HUDEP-2 (cell line): ENCODE data around the gene GRK7.

Experiments used
- DNase-seq, 76 experiments: peaks; one replicate each; lab custom pipeline; 2025; ENCODE audit not compliant: unreplicated experiment in 76 of 76; lab: John Stamatoyannopoulos, UW

The GRK7 gene, protein sequence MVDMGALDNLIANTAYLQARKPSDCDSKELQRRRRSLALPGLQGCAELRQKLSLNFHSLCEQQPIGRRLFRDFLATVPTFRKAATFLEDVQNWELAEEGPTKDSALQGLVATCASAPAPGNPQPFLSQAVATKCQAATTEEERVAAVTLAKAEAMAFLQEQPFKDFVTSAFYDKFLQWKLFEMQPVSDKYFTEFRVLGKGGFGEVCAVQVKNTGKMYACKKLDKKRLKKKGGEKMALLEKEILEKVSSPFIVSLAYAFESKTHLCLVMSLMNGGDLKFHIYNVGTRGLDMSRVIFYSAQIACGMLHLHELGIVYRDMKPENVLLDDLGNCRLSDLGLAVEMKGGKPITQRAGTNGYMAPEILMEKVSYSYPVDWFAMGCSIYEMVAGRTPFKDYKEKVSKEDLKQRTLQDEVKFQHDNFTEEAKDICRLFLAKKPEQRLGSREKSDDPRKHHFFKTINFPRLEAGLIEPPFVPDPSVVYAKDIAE (N-terminal part only)

DNA sequence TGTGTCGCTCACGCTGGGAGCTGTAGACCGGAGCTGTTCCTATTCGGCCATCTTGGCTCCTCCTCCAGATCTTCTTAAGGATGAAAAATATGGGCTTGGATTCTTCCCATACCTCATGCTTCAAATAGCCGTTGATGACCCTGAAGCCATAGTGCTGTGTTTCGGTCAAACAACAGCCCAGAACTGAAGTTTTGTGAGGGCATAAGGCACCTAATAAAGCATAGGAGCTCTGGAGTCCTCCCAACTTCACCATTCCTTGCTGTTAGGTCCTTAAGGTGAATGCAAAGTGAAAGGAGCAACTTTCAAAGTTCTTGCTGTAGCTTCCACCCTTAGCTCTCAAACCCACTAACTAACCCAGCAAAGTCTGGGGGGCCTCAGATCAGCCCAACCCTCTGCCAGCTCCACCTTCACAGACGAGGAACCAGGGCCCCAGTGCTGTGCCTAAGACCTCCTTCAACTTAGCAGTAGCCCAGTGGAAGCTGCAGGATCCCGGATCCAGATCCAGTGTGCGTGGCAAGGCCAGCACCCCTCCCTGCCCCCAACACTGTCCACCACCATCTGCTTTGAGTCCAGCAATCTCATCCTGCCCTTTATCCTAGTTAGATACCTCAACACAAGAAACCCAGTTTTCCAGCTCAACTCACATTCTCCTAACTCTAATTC is at the start of gene GRK7:
Gene GRK7, plus strand, starts transcription at position 321 of the 663 bp plus-strand sequence. CDS start 14,877 bp downstream, outside the sequence.
- no peak for DNase-seq

DNA sequence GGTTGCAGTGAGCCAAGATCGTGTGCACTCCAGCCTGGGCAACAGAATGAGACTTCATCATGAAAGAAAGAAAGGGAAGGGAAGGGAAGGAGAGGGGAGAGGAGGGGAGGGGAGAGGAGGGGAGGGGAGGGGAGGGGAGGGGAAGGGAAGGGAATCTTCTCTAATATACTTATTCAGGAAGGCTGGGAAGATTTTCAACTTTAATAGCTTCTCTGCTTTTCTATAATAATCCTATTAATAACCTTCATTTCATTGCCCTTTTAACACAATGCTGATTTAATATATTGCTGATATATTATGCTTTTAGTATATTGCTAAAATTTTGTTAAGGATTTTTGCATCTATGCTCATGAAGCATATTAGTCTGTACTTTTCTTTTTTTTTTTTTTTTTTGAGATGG is 48.5 kb upstream of the GRK7 start:
- no peak for DNase-seq

DNA sequence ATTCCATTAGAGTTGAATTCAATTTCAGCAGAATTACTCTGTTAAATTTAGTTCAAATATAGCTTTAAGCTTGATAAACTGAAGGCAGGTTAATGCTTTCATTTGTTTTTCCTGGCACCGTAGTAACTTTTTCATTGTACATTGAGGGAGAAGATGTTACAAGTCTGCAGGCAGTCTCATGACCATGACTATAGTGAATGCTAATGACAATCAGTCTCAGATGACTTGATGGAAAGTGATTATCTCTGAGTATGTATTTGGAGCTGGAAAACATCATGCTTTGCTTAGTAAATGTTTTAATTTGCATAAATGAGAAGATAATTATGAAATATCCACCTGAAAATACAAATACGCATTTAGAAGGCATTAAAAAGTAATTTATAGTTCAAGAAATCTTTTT is 41.1 kb upstream of the GRK7 start:
- DNase-seq: no peak

DNA sequence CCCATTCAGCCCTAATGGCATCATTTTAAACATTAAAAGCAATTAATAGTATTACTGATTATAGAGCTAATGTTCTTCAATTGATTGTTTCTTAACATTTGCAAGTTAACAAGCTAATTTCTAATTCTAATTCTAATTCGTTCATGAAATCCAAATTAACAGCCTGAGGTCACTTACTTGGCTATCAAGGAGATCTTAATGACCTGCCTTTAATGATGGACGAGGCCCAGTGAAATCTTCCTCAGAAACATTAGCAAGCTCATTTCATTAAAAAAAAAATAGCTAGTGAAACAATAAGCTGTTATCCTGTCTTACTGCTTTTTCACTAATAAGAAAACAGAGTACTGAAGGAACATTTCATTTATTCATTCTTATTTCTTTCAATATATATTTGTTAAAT is 40.6 kb upstream of the GRK7 start:
- DNase-seq: no peak

DNA sequence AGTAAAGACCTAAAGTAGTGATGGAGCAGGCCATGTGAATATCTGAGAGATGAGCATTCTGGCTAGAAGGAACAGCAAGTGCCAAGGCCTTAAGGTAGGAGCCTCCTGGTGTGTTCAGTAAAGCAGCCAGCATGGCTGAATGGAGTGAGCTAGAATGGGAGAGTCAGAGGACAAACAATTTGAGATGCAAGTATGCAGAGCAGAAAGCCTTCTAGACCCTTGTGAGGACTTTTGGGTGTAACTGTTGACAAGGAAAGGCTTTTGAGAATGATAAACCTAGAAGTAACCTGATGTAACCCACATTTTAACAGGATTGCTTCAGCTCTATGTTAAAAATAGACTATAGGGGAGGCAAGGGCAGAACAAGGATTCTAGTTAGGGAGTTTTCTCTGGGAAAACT is 40.0 kb upstream of the GRK7 start:
- no peak for DNase-seq

DNA sequence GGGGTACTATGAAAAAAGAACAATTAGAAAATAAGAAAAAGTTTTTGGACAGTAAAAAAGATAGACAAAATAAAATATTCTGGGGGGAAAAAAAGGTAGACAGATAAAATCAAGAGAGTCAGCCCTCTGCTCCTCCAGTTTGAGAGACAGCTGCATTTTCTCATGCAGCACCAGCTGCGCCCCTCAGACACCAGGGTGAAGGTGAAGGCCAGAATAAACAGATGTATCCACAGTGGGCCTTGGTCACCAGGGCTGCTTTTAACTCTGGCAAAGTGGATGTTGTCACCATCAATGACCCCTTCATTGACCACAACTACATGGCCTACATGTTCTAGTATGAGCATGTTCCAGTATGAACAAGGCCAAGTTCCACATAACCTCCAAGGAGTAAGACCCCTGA is 39.0 kb upstream of the GRK7 start:
- no peak for DNase-seq

DNA sequence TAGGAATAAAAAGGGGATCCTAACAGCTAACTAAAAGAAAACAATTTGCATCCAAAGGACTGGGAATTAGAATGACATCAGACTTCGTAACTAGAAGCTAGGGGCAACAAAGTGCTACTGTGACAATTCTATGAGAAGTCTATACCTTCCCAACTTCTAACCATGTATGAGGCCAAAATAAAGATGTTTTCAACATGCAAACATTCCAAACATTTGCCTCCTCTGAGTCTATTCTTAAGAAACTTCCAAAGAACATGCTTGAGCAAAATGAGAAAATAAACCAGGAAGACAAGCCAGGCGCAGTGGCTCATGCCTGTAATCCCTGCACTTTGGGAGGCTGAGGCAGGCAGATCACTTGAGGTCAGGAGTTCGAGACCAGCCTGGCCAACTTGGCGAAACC is 38.2 kb upstream of the GRK7 start:
- no peak for DNase-seq

DNA sequence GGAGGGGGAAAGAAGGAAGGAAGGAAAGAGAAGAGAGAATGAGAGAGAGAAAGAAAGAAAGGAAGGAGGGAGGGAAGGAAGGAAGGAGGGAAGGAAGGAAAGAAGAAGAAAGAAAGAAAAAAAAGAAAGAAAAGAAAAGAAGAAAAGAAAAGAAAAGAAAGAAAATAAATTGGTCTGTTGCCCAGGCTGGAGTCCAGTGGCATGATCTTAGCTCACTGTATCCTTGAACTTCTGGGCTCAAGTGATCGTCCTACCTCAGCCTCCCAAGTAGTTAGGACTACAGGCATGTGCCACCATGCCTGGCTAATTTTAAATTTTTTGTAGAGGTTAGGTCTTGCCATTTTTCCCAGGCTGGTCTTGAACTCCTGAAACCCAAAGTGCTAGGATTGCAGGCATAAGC is 36.7 kb upstream of the GRK7 start:
- DNase-seq: no peak

DNA sequence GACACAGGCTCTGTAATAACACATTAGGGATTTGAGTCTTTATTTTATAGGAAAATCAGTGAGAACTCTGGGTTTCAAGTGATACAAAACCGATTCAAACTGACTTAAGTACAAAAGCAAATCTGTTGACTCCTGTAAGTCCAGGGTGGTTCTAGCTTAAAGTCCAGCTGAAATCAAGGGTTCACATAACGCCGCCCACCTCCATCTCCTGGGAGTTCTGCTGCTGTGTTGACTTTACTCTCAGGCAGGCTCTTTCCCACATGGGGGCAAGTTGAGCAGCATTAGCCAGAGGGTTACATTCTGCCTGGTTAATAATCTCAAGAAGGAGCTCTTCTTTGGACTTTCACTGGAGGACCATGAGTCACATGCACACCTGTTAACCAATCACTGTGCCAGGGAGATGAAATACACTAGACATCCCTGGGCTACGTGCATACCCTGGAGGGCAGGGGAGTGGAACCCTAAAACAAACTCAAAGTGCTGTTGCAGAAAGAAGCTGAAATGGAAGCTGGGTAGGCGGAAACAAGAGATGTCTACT is 34.8 kb upstream of the GRK7 start:
- DNase-seq: no peak

DNA sequence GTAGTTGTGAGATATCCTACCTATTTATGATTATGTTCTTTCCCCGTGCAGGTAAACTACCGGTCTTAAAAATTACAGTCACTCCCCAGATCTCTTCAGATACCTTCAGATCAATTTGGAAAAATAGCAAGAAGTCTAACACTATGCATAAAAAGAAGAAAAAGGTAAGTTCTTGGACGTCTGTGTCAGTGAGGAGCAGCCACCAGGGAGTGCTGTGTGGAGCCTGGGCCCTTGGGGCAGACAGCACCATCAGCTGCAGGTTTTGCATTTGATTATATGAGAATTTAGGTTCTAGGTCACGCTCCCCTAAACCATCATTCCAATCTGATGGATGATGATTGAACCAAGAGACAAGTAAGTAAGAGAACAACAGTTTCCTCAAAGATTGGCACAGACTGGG is 34.0 kb upstream of the GRK7 start:
- DNase-seq: peak in 5 of 76 experiments; percentile 1 to 17 (median 5)

DNA sequence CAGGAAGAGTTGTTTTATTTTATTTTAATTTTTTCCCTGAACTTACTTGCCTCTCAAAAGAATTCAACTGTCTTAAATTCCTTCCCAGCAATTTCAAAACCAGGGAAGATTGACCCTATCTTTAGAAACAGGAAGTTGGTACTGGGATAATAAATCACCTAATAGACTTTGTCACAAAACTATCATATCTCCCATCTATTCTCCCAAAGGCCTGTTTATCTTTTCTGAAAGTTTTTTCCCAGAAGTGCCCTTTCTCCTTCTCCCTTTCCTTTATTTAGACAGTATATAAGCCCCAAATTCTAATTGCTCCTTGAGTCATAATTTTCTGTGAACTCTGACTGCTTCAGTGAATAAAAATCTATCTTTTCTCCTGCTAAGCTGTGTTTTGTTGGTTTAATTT is 28.0 kb upstream of the GRK7 start:
- no peak for DNase-seq

DNA sequence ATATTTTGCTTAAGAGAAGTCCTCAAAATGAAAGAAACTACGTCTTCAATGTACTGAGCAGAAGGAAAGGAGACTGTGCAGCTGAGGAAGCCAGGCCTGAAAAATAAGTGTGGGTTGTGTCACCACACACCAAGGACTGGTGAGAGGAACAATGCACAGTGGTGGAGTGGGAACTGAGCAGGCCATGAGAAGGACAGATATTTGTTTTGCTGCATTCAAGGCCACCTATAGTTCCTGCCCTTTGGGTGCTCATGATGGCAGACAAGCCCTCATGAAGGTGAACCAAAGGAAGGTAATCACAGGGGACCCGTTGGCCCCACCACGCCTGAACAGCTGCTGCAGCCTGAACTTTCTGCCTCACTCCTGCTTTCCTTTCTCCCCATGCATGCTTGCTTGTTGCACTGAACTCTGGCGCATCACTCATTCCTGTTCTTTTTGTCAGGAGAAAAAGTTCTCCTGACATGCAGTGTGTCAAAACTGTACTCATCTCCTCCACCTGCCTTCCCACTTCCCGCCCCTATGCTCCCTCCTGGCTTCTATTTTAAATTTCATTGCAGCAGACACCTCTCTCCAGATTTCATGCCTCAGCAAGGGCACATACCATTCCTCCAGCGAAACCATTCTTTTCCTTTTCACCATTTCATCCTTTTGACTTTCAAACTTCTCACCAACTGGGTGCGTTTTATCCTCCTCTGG is 27.3 kb upstream of the GRK7 start:
- DNase-seq: no peak

DNA sequence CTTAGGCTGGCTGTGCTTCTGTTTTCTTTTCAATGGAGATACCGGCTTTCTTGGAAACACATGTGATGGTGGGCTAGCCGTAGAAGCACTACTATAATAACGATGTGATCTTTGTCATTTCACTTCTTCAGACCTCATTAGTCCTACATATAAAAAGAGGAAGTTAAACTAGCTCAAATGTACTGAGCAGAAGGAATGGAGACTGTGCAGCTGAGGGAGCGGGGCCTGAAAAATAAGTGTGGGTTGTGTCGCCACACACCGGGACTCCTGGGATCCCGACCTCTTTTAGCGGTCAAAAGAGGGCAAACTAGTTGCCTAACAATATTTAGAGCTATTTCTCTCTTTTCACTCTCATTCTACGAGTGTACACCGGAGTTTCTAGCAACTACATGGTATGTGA is 26.1 kb upstream of the GRK7 start:
- no peak for DNase-seq

DNA sequence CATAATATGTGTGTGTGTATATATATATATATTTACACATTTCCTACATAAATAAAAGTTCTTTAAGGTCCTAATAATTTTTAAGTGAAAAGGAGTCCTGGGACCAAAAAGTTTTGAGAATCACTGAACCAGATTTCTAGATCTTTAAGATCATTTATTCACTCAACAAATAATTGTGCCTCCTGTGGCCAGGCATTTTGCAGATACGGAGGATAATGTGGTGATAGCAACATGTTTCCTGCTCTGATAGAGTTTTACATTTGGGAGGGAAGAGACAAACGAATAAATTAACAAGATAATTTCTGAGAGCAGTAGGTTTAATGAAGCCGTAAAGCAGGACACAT is 25.6 kb upstream of the GRK7 start:
- no peak for DNase-seq

DNA sequence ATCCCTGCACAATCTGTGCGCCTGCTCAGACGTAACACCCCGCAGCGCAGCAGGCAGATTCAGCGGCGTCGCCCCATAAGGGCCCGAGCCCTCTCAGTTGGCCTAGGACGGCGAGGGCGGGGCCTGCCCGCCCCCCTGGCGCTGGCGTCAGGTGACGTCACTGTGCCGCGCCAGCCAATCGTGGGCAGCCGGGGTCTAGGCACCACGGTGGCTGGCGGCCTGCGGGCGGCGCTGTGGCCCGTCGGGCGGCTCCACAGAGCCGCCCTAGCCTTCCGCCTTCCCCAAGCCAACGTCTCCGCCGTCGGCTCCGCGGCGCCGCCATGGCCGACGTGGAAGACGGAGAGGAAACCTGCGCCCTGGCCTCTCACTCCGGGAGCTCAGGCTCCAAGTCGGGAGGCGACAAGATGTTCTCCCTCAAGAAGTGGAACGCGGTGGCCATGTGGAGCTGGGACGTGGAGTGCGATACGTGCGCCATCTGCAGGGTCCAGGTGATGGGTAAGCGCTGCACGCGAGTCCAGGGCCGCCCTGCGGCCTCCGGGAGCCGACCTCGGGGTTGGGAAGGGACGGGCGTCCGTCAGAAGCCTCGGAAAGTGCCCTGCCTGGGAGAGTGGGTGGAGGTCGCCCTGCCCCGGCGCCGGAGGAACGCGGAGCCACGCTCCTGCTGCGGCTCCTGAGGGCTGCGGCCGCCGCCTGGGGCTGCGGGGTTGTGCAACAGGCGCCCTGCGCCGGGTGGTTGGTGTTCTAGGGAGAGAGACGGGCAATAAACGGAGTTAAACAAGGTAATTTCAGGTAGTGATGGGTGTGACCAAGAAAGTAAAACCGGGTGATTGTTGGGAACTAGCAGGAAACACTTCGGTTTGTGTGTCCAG is 25.0 kb upstream of the GRK7 start, which contains the start of gene RNF7:
Gene RNF7, plus strand, starts transcription at position 277 of the 869 bp plus-strand sequence. Its CDS starts 44 bp downstream, at position 321.
- peak in 75 of 76 experiments; percentile 9 to 96 (median 88) for DNase-seq

DNA sequence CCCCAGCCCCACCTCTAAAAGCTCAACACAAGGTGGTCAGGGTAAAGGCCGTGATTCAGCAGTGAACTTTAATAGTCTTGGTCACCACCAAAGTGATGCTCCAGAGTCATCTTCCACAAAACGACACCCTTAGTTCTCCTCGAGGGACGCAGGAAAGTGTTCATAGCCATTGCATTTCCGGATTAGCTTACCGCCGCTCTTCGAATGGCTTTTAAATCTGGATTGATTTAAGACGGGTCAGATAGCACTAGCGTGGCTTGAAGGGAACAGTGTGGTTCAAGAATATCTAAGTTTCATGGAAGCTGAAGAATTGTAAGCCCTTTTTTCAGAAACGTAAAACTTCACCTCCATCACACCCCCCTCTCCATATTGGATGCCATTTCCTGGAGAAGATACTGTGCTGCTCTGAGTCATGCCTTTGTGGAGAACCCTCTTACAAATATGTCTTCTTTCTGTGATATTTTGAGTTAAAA is 24.3 kb upstream of the GRK7 start:
- peak in 9 of 76 experiments; percentile 4 to 36 (median 17) for DNase-seq

DNA sequence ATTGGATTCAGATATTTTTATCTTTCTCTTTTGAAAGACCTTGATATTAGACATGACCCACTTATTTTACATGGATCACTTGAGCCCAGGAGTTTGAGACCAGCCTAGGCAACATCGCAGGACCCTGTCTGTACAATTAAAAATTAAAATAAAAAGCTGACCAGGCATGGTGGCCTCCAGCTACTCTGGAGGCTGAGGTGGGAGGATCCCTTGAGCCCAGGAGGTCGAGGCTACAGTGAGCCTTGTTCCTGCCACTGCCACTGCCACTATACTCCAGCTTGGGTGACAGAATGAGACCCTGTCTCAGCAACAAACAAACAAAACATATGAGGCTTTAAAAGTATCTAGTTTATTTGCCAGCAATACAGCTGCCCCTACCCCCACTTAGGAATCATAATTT is 23.5 kb upstream of the GRK7 start:
- DNase-seq: no peak

DNA sequence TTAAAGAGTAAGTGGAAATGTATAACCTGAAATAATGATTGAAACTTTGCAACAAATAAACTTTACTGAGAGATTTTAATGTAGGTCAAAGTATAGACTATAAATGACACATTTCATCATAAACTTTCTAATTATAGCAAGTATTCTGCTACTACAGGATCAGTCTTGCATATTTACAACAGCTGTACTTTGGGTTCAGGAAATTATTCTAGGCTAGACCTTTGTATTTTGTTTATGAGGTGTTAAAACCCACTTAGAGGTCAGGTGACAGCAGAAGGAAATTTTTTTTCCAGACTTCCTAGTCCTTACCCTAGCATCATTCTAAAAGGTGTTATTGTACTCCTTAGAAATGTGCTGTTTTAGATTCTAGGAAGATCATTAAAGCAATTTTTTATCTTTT is 22.9 kb upstream of the GRK7 start:
- DNase-seq: no peak

DNA sequence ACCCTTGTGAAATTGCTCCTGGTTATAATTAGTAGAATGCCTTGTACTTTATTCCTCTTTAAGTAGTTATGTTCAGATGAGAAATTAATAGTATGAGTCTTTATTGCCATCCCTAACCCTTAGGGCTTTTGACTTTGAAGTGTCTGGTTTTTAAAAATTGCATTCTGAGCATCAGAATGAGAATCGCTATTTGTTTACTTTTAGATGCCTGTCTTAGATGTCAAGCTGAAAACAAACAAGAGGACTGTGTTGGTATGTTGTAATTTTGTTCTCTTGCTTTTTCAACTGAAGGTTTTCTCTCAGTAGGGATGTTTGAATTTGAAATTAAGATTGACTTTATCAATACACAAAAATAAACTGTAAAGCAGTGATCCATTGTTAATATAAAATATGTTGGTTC is 19.9 kb upstream of the GRK7 start:
- no peak for DNase-seq

DNA sequence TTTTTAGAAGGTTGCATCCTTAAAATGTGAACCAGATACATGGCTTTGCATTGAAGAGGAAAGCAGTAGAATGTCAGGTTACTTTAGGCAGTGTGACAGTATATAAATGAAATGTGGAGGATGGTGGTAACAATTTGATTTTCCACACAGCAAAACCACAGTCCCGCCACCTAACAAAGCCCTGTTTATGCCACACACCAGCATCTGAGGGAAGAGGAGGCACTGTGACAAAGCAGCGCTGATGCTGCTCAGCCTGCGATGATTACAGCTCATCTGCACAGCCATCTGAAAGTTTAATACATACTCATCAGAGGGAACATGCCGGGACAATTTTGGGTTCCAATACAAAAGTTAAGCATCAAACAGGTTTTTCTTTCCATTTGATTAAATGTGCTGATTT is 16.2 kb upstream of the GRK7 start:
- no peak for DNase-seq
